NB4 (cell line): ENCODE data around the gene PTK6.

Experiments
- POLR2A ChIP-seq: IDR thresholded peaks from 2 replicates; pipeline ENCODE4 v1.6.1; 2011; ENCODE audit warnings: mild to moderate bottlenecking; ENCODE audit not compliant: insufficient read length; ENCODE audit errors: extremely low read depth
- TF ChIP-seq, protein P1 (sequence below): IDR thresholded peaks from one replicate; pipeline ENCODE4 v1.5.1; 2012; ENCODE audit warnings: low read depth, low read length

DNA sequence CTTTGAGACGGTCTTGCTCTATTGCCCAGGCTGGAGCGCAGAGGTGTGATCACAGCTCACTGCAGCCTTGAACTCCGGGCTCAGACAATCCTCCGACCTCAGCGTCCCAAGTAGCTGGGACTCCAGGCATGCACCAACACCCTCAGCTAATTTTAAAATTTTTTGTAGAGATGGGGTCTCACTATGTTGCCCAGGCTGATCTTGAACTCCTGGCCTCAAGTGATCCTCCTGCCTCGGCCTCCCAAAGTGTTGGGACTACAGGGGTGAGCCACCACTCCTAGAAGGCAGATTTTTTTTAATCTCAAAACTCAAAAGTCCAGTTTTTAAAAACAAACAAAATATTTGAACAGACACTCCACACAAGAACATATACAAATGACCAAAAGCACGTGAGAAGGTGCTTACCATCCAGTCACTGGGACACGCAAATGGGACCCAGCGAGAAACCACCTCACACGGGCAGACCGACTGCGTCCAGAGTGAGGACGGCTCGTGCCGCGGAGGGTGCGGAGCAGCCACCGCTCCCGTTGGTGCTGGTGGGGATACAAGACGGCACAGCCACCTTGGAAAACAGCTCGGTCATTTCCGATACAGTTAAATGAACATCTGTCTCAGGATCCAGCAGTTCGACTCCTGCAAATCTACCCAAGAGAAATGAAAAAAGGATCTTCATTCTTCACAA is 45.3 kb upstream of the PTK6 start:
- TF ChIP-seq, protein P1, sequence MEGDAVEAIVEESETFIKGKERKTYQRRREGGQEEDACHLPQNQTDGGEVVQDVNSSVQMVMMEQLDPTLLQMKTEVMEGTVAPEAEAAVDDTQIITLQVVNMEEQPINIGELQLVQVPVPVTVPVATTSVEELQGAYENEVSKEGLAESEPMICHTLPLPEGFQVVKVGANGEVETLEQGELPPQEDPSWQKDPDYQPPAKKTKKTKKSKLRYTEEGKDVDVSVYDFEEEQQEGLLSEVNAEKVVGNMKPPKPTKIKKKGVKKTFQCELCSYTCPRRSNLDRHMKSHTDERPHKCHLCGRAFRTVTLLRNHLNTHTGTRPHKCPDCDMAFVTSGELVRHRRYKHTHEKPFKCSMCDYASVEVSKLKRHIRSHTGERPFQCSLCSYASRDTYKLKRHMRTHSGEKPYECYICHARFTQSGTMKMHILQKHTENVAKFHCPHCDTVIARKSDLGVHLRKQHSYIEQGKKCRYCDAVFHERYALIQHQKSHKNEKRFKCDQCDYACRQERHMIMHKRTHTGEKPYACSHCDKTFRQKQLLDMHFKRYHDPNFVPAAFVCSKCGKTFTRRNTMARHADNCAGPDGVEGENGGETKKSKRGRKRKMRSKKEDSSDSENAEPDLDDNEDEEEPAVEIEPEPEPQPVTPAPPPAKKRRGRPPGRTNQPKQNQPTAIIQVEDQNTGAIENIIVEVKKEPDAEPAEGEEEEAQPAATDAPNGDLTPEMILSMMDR = no peak
- TF ChIP-seq POLR2A = no peak
